ENCODE data around the gene RAB9B. TPM values are rescaled to one million over a fixed set of nuclear protein-coding genes. Genes with fewer than 3 reads are reported as not detected.

RAB9B gene
- polyA plus RNA-seq, 1 donor (not counting 4 experiments of a cell fraction or from before 2014, with no cell fraction given): 0.28 TPM

DNA sequence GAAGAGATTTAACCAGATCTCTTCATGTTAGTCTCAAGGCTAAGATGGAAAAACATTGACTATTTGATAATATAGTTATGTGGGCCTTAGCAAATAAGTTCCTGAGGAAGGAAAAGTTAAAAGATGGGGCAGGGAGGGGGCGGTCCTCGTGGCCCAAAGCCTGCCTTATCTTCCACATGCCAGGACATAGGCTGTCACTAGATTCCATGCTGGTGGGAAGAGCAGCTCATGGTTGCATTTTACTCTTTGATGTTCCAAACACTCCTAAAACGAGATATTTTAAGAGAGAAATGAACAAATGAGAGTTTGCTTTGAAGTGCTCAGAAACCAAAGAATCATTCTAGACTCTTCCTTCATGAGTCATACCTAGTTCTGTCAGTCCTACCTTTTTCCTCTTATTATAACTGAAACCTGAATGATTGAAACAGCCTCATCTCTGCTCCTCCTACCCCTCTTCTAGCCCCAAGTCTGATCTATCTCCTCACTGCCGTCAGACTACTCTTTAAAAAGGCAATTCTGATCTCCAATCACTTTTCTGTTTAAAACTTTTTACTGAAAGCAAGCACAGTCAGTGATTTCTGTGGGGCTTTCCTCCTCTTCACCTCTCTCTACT lies 25.1 kb downstream of the RAB9B start:
- no peak for FAIRE-seq
- dilution Hi-C loops (cut with MboI; ENCODE audit: extremely low pct_ligation_motif_present, low sequenced_read_pairs): no loop called here
- TF ChIP-seq, protein P1, sequence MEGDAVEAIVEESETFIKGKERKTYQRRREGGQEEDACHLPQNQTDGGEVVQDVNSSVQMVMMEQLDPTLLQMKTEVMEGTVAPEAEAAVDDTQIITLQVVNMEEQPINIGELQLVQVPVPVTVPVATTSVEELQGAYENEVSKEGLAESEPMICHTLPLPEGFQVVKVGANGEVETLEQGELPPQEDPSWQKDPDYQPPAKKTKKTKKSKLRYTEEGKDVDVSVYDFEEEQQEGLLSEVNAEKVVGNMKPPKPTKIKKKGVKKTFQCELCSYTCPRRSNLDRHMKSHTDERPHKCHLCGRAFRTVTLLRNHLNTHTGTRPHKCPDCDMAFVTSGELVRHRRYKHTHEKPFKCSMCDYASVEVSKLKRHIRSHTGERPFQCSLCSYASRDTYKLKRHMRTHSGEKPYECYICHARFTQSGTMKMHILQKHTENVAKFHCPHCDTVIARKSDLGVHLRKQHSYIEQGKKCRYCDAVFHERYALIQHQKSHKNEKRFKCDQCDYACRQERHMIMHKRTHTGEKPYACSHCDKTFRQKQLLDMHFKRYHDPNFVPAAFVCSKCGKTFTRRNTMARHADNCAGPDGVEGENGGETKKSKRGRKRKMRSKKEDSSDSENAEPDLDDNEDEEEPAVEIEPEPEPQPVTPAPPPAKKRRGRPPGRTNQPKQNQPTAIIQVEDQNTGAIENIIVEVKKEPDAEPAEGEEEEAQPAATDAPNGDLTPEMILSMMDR (optimal IDR thresholded peaks at IDR 0.05 in 1 of 3, IDR thresholded peaks at IDR 0.05 in 1 of 3, conservative IDR thresholded peaks at IDR 0.05 in 1 of 3; ENCODE audit: extremely low read depth in 1 of 3, insufficient read depth in 2 of 3, low read length in 3 of 3): no peak
- TF ChIP-seq EZH2 (IDR thresholded peaks at IDR 0.05; ENCODE audit: low read length): no peak

DNA sequence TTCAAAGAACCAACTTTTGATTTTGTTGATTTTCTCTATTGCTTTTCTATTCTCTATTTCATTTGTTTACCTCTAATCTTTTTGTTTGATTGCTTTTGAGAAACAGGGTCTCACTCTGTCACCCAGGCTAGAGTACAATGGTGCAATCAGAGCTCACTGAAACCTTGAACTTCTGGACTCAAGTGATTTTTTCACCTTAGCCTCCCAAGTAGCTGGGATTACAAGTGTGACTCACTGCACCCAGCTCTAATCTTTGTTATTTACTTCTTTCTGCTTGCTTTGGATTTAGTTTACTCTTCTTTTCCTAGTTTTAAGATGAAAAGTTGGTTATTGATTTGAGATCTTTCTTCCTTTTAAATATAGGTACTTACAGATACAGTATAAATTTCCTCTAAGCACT lies 26.2 kb downstream of the RAB9B start:
- dilution Hi-C loops (cut with MboI; ENCODE audit: extremely low pct_ligation_motif_present, low sequenced_read_pairs): no loop called here
- H3K4me1 ChIP-seq (ENCODE audit: control insufficient read depth, extremely low read depth, insufficient read depth, low read length): peaks cover 2% of the 10 kb centered on the region
- H3K9me3 ChIP-seq (ENCODE audit: control insufficient read depth, low read depth, low read length): no peaks in the 10 kb centered on the region
- H3K4me3 ChIP-seq (ENCODE audit: control insufficient read depth in 2 of 3, extremely low read depth in 1 of 3, insufficient read depth in 2 of 3, low read depth in 1 of 3, low read length in 3 of 3): no peak overlapping the region
- H3K9me1 ChIP-seq (ENCODE audit: control insufficient read depth, extremely low read depth, insufficient read depth, low read length): no peaks in the 10 kb centered on the region
- H3K9ac ChIP-seq (ENCODE audit: control insufficient read depth, extremely low read depth, insufficient read depth, low read length): no peak overlapping the region
- H3K27ac ChIP-seq (ENCODE audit: control insufficient read depth, insufficient read depth, low read length): no peak overlapping the region
- no peak overlapping the region for H3K4me2 ChIP-seq (ENCODE audit: control insufficient read depth, extremely low read depth, insufficient read depth, low read depth, low read length)
- H2AFZ ChIP-seq (ENCODE audit: control insufficient read depth, low read length): no peak overlapping the region
- TF ChIP-seq, protein P1 (optimal IDR thresholded peaks at IDR 0.05 in 1 of 3, IDR thresholded peaks at IDR 0.05 in 1 of 3, conservative IDR thresholded peaks at IDR 0.05 in 1 of 3; ENCODE audit: extremely low read depth in 1 of 3, insufficient read depth in 2 of 3, low read length in 3 of 3): no peak
- no peak for TF ChIP-seq EZH2 (IDR thresholded peaks at IDR 0.05; ENCODE audit: low read length)
- FAIRE-seq (no peak), DNase-seq (ENCODE audit: low read depth, low spot score) (no peak)
- no peaks in the 10 kb centered on the region for H3K27me3 ChIP-seq (ENCODE audit: control insufficient read depth, extremely low read depth, insufficient read depth, low read length)
- no peaks in the 10 kb centered on the region for H3K36me3 ChIP-seq (ENCODE audit: control insufficient read depth in 2 of 2, extremely low read depth in 1 of 2, insufficient read depth in 2 of 2, low read length in 2 of 2)
- no peaks in the 10 kb centered on the region for H3K79me2 ChIP-seq (ENCODE audit: control insufficient read depth, insufficient read depth, low read length)
- H4K20me1 ChIP-seq (ENCODE audit: control insufficient read depth, extremely low read depth, insufficient read depth, low read length): no peaks in the 10 kb centered on the region

More for the DNA sequence above, 25.1 kb downstream of the RAB9B start:
- no peaks in the 10 kb centered on the region for H3K79me2 ChIP-seq (ENCODE audit: control insufficient read depth, insufficient read depth, low read length)
- no peaks in the 10 kb centered on the region for H3K27me3 ChIP-seq (ENCODE audit: control insufficient read depth, extremely low read depth, insufficient read depth, low read length)
- H3K9me3 ChIP-seq (ENCODE audit: control insufficient read depth, low read depth, low read length): no peaks in the 10 kb centered on the region
- no peak for DNase-seq (ENCODE audit: low read depth, low spot score)
- no peak overlapping the region for H2AFZ ChIP-seq (ENCODE audit: control insufficient read depth, low read length)
- H3K4me1 ChIP-seq (ENCODE audit: control insufficient read depth, extremely low read depth, insufficient read depth, low read length): peaks cover 3% of the 10 kb centered on the region
- no peaks in the 10 kb centered on the region for H3K9me1 ChIP-seq (ENCODE audit: control insufficient read depth, extremely low read depth, insufficient read depth, low read length)
- no peak overlapping the region for H3K9ac ChIP-seq (ENCODE audit: control insufficient read depth, extremely low read depth, insufficient read depth, low read length)
- H3K27ac ChIP-seq (ENCODE audit: control insufficient read depth, insufficient read depth, low read length): no peak overlapping the region
- H4K20me1 ChIP-seq (ENCODE audit: control insufficient read depth, extremely low read depth, insufficient read depth, low read length): no peaks in the 10 kb centered on the region
- H3K36me3 ChIP-seq (ENCODE audit: control insufficient read depth in 2 of 2, extremely low read depth in 1 of 2, insufficient read depth in 2 of 2, low read length in 2 of 2): no peaks in the 10 kb centered on the region
- no peak overlapping the region for H3K4me3 ChIP-seq (ENCODE audit: control insufficient read depth in 2 of 3, extremely low read depth in 1 of 3, insufficient read depth in 2 of 3, low read depth in 1 of 3, low read length in 3 of 3)
- H3K4me2 ChIP-seq (ENCODE audit: control insufficient read depth, extremely low read depth, insufficient read depth, low read depth, low read length): no peak overlapping the region
